ENCODE measurements around the gene ZNF148.
A peak's percentile ranks its signal among the peaks of the same experiment; 100 is the strongest.

The ZNF148 gene

GRCh38 chr3:125356140-125357026 lies 18.7 kb downstream of the ZNF148 start:
- CTCF ChIA-PET: interaction anchor here (0.5 to 1.0 kb wide), 2 partner anchors 12 to 1676 kb away, joined by 3 to 5 read pairs; no protein-coding TSS in a partner anchor
- TF ChIP-seq HOXA7 (CRISPR knock-in tag; IDR thresholded peaks at IDR 0.05; ENCODE audit: borderline replicate concordance) (no peak), SP3 (tag by site-specific recombination; IDR thresholded peaks at IDR 0.05) (no peak), SP7 (tag by site-specific recombination; IDR thresholded peaks at IDR 0.05) (no peak), ZNF692 (tag by site-specific recombination; IDR thresholded peaks at IDR 0.05) (no peak), ZSCAN30 (tag by site-specific recombination; IDR thresholded peaks at IDR 0.05) (no peak), ZNF175 (tag by site-specific recombination; IDR thresholded peaks at IDR 0.05) (no peak), ZXDB (tag by site-specific recombination; IDR thresholded peaks at IDR 0.05) (no peak), HOXC10 (CRISPR knock-in tag; IDR thresholded peaks at IDR 0.05) (no peak), ZNF146 (tag by site-specific recombination; IDR thresholded peaks at IDR 0.05) (no peak)
- Histone ChIP-seq H3K9me3 (ENCODE audit: control insufficient read depth, insufficient read depth, low read depth, low read length) (no peaks in the 10 kb centered on the region), H3K4me1 (ENCODE audit: control insufficient read depth, insufficient read depth, low read length) (0 out of 2 replicates have a peak, but pooled peaks cover 3% of the 10 kb centered on the region), H3K36me3 (ENCODE audit: control insufficient read depth in 2 of 2, insufficient read depth in 1 of 2, low read length in 2 of 2) (no peaks in the 10 kb centered on the region), H3K27ac (ENCODE audit: extremely low read depth, low read depth, low read length) (peak overlapping the region; percentile 8; the same call in 1 of the 2 replicates), H3K4me3 (ENCODE audit: low read depth, low read length) (peak overlapping the region; percentile 54)
- POLR2A ChIA-PET: interaction anchor here (0.5 kb wide), 1 partner anchor 89 kb away, joined by 3 read pairs; no protein-coding TSS in a partner anchor

- no peak overlapping the region for H3K4me3 ChIP-seq (ENCODE audit: low read depth, low read length)
- H3K9me3 ChIP-seq (ENCODE audit: control insufficient read depth, insufficient read depth, low read depth, low read length): no peaks in the 10 kb centered on the region
- 0 out of 2 replicates have a peak, but pooled peaks cover 3% of the 10 kb centered on the region for H3K4me1 ChIP-seq (ENCODE audit: control insufficient read depth, insufficient read depth, low read length)
- CTCF ChIA-PET: no interaction called here
- POLR2A ChIA-PET: no interaction called here
- no peak overlapping the region for H3K27ac ChIP-seq (ENCODE audit: extremely low read depth, low read depth, low read length)
- TF ChIP-seq ZNF10 (tag by site-specific recombination; IDR thresholded peaks at IDR 0.05) (no peak), ZNF121 (tag by site-specific recombination; IDR thresholded peaks at IDR 0.05) (peak; percentile 42; the same call in 1 of the 2 replicates)
- H3K36me3 ChIP-seq (ENCODE audit: control insufficient read depth in 2 of 2, insufficient read depth in 1 of 2, low read length in 2 of 2): no peaks in the 10 kb centered on the region
Measured at GRCh38 chr3:125353659-125354058, 21.5 kb downstream of the ZNF148 start.

- Histone ChIP-seq H3K9me3 (ENCODE audit: control insufficient read depth, insufficient read depth, low read depth, low read length) (no peaks in the 10 kb centered on the region), H3K4me1 (ENCODE audit: control insufficient read depth, insufficient read depth, low read length) (0 out of 2 replicates have a peak, but pooled peaks cover 3% of the 10 kb centered on the region), H3K4me3 (ENCODE audit: low read depth, low read length) (no peak overlapping the region), H3K36me3 (ENCODE audit: control insufficient read depth in 2 of 2, insufficient read depth in 1 of 2, low read length in 2 of 2) (no peaks in the 10 kb centered on the region), H3K27ac (ENCODE audit: extremely low read depth, low read depth, low read length) (no peak overlapping the region)
- TF ChIP-seq ZNF843 (tag by site-specific recombination; IDR thresholded peaks at IDR 0.05) (no peak), ZNF223 (tag by site-specific recombination; IDR thresholded peaks at IDR 0.05) (no peak), ZNF555 (tag by site-specific recombination; conservative IDR thresholded peaks at IDR 0.05) (no peak), SCRT1 (tag by site-specific recombination; IDR thresholded peaks at IDR 0.05; ENCODE audit: borderline replicate concordance) (no peak), KLF17 (tag by site-specific recombination; IDR thresholded peaks at IDR 0.05) (no peak)
- POLR2A ChIA-PET: no interaction called here
- CTCF ChIA-PET: no interaction called here
Measured at GRCh38 chr3:125353128-125353527, 22.0 kb downstream of the ZNF148 start.

Measured in HEK293 (cell line).